Osteoblast (primary cell): ENCODE measurements around the gene LCN15. TPM values are rescaled to one million over a fixed set of nuclear protein-coding genes. Genes with fewer than 3 reads are reported as not detected.
"Not testable (repeated sequence)": the region's sequence is repeated elsewhere in the genome, so short reads cannot be mapped to it uniquely, and the experiment has no call there.

Source experiments
- DNase-seq: peaks from one replicate; pipeline ENCODE4 v3.0.0; 2011; ENCODE audit warnings: low spot score, mixed read lengths; ENCODE audit not compliant: insufficient read length; ENCODE audit errors: missing footprints
- H2AFZ ChIP-seq: 2 replicates; pipeline ENCODE4 v1.6.0; 2011; ENCODE audit warnings: mild to moderate bottlenecking, low read length
- H3K27ac ChIP-seq: 2 replicates; pipeline ENCODE4 v1.5.1; 2011; ENCODE audit warnings: mild to moderate bottlenecking, low read depth, low read length, moderate library complexity
- H3K27me3 ChIP-seq: 2 replicates; pipeline ENCODE4 v1.6.0; 2012; ENCODE audit warnings: mild to moderate bottlenecking, control low read depth, inconsistent platforms, low read length, moderate library complexity; ENCODE audit not compliant: insufficient read depth
- H3K36me3 ChIP-seq: 2 replicates; pipeline ENCODE4 v1.5.1; 2011; ENCODE audit warnings: mild to moderate bottlenecking, low read length, control low read depth, moderate library complexity; ENCODE audit not compliant: insufficient read depth
- H3K4me1 ChIP-seq: 2 replicates; pipeline ENCODE4 v1.5.1; 2011; ENCODE audit warnings: mild to moderate bottlenecking, low read length, control low read depth, moderate library complexity; ENCODE audit not compliant: insufficient read depth
- H3K4me2 ChIP-seq: 2 replicates; pipeline ENCODE4 v1.6.0; 2011; ENCODE audit warnings: mild to moderate bottlenecking, low read length; ENCODE audit not compliant: insufficient read depth
- H3K4me3 ChIP-seq: fragments of 200-600 bp; sonication (generic); 3 replicates; pipeline ENCODE4 v1.5.1; 2012; ENCODE audit warnings: mild to moderate bottlenecking, low read length, inconsistent platforms; ENCODE audit not compliant: insufficient read depth
- H3K79me2 ChIP-seq: 2 replicates; pipeline ENCODE4 v1.6.0; 2012; ENCODE audit warnings: mild to moderate bottlenecking, low read length, control low read depth, inconsistent platforms; ENCODE audit not compliant: insufficient read depth
- H3K9me3 ChIP-seq: 2 replicates; pipeline ENCODE4 v1.5.1; 2011; ENCODE audit warnings: low read depth, low read length, control low read depth
- H4K20me1 ChIP-seq: 2 replicates; pipeline ENCODE4 v1.6.0; 2012; ENCODE audit warnings: mild to moderate bottlenecking, low read length, control low read depth; ENCODE audit not compliant: insufficient read depth
- total RNA-seq: library from RNA; depleted of rRNA; stranded (reverse); fragments of >200 nt; gene quantifications from 2 replicates; pipeline ENCODE4 v1.2.3, GENCODE V29; 2012
- TF ChIP-seq, protein P1 (sequence below): IDR thresholded peaks from 2 replicates; pipeline ENCODE4 v1.5.1; 2011; ENCODE audit warnings: mild to moderate bottlenecking, low read depth, low read length, moderate library complexity; ENCODE audit errors: extremely low read depth

The LCN15 gene
- total RNA-seq, 1 donor: not detected

DNA sequence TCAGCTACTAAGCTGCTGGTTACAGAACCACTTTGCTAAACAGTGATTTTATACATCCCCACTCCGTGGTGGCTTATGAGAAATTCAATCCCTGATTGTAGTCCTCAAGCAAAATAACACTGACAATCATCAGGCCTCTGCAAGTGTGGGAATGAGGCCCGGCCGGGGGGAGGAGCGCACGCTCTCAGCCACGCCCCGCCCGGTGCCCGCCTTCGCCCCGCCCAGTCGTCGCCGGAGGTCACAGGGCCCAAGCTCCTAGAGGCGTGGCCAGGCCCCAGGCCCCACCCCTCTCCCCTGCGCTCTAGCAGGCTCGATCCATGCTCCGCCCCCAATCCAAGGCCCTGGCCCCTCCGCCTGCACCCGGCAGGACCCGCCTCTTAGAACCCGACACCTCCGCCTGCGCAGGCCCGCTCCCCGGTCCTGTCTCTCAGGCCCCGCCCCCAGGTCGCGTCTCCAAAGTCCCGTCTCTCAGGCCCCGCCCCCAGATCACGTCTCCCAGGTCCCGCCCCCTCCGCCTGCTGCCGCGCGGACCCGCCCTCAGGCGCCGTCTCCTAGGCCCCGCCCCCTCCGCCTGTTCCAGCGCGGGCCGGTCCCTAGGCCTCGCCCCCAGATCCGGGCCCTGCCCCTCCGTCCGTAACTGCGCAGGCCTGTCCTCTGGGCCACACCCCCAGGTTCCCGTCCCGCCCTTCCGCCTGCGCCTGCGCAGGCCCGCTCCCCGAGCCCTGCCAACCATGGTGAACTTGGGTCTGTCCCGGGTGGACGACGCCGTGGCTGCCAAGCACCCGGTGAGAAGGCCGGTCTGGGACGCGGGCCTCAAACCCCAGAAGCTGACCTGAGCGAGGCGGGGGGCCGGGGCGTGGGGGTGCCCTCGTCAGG lies 26.6 kb upstream of the LCN15 start, which contains the start of gene TMEM141:
TMEM141 (plus strand) TSS at position 705 of the 876 bp plus-strand sequence; CDS start at position 732, 27 bp downstream.
- Histone ChIP-seq H3K36me3 (peaks cover 6% of the 10 kb centered on the region), H3K9me3 (no peaks in the 10 kb centered on the region), H3K4me1 (peaks cover 15% of the 10 kb centered on the region), H3K4me2 (peak within 1 kb of the TSS; percentile 99), H3K27ac (peak within 1 kb of the TSS; percentile 68), H4K20me1 (peaks cover 18% of the 10 kb centered on the region), H3K4me3 (peak within 1 kb of the TSS; percentile 97), H3K27me3 (peaks cover 4% of the 10 kb centered on the region), H2AFZ (peak within 1 kb of the TSS; percentile 85), H3K79me2 (peaks cover 11% of the 10 kb centered on the region)
- DNase-seq: peak; percentile 100
- TF ChIP-seq, protein P1, sequence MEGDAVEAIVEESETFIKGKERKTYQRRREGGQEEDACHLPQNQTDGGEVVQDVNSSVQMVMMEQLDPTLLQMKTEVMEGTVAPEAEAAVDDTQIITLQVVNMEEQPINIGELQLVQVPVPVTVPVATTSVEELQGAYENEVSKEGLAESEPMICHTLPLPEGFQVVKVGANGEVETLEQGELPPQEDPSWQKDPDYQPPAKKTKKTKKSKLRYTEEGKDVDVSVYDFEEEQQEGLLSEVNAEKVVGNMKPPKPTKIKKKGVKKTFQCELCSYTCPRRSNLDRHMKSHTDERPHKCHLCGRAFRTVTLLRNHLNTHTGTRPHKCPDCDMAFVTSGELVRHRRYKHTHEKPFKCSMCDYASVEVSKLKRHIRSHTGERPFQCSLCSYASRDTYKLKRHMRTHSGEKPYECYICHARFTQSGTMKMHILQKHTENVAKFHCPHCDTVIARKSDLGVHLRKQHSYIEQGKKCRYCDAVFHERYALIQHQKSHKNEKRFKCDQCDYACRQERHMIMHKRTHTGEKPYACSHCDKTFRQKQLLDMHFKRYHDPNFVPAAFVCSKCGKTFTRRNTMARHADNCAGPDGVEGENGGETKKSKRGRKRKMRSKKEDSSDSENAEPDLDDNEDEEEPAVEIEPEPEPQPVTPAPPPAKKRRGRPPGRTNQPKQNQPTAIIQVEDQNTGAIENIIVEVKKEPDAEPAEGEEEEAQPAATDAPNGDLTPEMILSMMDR: no peak

DNA sequence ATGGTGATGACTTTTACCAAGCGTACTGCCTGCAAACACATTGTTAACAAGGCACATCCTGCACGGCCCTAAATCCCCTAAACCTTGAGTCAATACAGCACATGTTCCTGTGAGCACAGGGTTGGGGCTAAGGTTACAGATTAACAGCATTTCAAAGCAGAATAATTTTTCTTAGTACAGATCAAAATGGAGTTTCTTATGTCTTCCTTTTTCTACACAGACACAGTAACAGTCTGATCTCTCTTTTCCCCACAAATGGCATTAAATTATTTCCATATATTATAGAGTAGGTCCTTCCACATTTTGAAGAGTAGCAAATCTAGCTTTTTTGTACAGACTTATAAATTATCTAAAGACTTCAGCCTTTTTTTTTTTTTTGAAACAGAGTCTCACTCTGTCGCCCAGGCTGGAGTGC lies 25.2 kb upstream of the LCN15 start:
- TF ChIP-seq, protein P1: no peak
- Histone ChIP-seq H3K9me3 (no peaks in the 10 kb centered on the region), H3K27ac (no peak overlapping the region), H4K20me1 (peaks cover 18% of the 10 kb centered on the region), H3K4me2 (no peak overlapping the region), H2AFZ (no peak overlapping the region), H3K4me3 (no peak overlapping the region), H3K27me3 (no peaks in the 10 kb centered on the region), H3K79me2 (peaks cover 11% of the 10 kb centered on the region), H3K36me3 (peaks cover 6% of the 10 kb centered on the region), H3K4me1 (peaks cover 15% of the 10 kb centered on the region)
- no peak for DNase-seq

DNA sequence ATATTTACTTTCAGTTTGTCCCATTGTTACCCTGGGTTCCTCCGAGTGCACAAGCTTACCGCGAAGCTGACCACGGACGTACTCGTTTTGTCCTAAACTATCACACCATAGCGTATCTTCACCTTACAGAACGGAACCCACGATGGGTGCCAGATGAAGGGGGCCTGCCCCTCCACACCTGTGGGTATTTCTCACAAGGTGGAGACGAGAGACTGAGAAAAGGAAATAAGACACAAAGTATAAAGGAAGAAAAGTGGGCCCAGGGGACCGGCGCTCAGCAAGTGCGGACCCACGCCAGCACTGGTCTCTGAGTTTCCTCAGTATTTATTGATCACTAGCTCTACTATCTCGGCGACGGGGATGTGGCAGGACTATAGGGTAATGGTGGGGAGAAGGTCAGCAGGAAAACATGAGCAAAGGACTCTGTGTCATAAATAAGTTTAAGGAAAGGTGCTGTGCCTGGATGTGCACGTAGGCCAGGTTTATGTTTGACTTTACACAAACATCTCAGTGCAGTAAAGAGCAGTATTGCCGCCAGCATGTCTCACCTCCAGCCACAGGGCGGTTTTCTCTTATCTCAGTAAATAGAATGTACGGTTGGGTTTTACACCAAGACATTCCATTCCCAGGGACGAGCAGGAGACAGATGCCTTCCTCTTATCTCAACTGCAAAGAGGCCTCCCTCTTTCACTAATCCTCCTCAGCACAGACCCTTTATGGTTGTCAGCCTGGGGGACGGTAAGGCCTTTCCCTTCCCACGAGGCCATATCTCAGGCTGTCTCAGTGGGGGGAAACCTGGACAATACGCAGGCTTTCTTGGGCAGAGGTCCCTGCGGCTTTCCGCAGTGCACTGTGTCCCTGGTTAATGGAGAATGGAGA lies 24.6 kb upstream of the LCN15 start:
- H3K9me3 ChIP-seq, H3K36me3 ChIP-seq, H2AFZ ChIP-seq, H3K27ac ChIP-seq, H3K4me2 ChIP-seq, H3K27me3 ChIP-seq, H3K4me3 ChIP-seq, DNase-seq: not testable (repeated sequence)
- Histone ChIP-seq H3K79me2 (peaks cover 11% of the 10 kb centered on the region), H3K4me1 (peaks cover 15% of the 10 kb centered on the region), H4K20me1 (peaks cover 18% of the 10 kb centered on the region)

DNA sequence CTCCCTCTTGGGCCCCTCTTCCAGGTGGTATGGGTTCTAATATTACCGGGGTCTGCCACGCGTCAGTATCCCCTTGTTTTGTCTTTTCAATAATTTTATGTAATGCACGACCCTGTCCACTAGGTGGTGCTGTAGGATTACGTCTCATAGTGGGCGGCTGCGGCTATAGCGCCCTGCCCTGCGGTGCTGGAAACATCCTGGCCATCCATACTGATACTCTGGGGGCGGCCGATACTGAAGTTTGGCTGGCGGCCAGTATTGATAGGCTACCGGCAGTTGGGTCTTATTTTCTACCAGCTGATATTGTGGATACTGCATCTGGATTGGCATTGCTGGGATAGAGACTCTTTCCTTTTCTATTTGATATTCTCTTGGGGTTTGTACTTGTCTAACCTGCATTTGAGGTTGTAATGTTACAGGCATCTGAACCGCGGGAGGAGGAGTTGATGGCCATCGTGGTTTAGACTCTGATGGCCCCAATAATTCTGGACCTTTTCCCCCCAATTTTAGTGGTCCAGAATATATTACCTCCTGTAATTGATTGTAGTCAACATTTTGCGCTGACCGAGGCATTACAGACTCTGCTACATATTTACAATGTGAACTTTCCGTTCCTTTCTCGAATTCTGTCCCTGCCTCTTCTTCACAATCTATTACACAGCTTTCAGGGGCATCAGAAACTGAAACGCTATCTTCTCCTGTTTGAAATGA lies 23.5 kb upstream of the LCN15 start:
- peaks cover 2% of the 10 kb centered on the region for H3K36me3 ChIP-seq
- peak; percentile 88 for DNase-seq
- H3K4me3 ChIP-seq: no peak overlapping the region
- H4K20me1 ChIP-seq: peaks cover 8% of the 10 kb centered on the region
- H3K4me1 ChIP-seq: peaks cover 15% of the 10 kb centered on the region
- H2AFZ ChIP-seq: no peak overlapping the region
- peaks cover 11% of the 10 kb centered on the region for H3K79me2 ChIP-seq
- H3K27me3 ChIP-seq: peaks cover under 1% of the 10 kb centered on the region
- H3K27ac ChIP-seq: no peak overlapping the region
- H3K9me3 ChIP-seq: no peaks in the 10 kb centered on the region
- peak overlapping the region; percentile 54 for H3K4me2 ChIP-seq
- TF ChIP-seq, protein P1: peak; percentile 75

DNA sequence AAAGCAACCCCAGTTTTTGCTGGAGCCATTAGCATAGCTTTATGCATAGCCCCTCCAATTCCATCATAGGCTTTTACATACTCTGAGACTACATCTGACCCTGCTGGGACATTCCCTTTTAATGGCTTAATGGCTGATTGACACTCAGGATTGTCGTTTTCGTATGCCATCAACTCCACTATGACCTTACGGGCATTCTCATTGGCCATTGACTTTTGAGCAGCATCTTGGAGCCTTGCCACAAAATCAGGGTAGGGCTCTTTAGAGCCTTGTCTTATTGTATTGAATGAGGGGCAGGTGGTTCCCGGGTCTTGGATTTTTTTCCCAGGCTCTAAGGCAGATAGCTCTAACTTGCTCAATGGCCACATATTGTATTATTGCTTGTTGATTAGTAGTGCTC lies 22.7 kb upstream of the LCN15 start:
- not testable (repeated sequence) for H3K9me3 ChIP-seq, H3K4me3 ChIP-seq, H3K27ac ChIP-seq, H3K36me3 ChIP-seq, H3K79me2 ChIP-seq, H2AFZ ChIP-seq, DNase-seq, H4K20me1 ChIP-seq, H3K4me2 ChIP-seq, H3K27me3 ChIP-seq
- H3K4me1 ChIP-seq: peaks cover 13% of the 10 kb centered on the region
